ENCODE data around the gene CD53.
"Not testable (repeated sequence)": the region's sequence is repeated elsewhere in the genome, so short reads cannot be mapped to it uniquely, and the experiment has no call there.

Gene CD53

DNA sequence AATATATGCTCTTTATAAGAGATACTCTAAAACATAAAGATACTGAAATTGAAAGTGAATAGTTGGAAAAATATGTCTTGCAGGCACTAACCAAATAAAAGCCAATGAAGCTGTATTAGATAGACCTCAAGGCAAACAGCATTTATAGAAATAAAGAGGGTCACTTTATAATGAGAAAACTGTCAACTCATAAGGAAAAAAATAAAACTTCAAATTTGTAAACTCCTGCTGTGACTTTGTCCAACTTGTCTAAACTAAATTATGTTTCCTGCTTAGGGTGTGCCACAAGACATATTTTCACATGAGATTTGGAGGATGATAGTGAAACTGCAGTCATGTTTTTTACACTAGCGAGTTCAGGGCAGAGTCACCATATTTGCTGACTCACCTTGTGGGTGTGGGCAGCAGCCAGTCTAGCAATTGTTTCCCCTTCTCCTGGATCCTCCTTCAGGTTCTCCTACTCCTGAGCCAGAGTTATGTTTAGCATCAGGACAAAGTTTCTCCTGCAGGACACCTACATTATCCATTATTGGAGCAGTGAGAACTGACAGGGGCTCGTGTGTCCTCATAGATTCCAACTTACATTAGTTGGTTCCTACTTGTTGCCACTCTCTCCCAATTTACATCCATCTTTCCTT lies 43.8 kb downstream of the CD53 start:
- no peak for DNase-seq (ENCODE audit: low read depth)

DNA sequence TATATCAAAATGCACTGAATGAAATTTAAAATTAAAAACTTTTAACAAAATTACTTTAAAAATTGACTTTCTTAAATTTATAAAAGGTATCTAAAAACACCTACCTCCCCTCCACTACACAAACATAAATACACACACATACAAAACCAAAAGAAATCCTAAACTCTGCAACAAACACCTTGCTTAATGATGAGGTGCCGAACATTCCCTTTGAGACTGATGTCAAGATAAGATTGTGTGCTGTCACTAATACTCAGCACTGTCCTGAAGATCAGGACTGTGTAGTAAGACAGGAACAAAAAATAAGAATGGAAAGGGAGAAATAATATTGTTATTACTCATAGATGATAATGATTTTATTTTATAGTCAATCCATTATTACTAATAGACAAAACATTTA lies 45.1 kb downstream of the CD53 start:
- DNase-seq (ENCODE audit: low read depth) = no peak

DNA sequence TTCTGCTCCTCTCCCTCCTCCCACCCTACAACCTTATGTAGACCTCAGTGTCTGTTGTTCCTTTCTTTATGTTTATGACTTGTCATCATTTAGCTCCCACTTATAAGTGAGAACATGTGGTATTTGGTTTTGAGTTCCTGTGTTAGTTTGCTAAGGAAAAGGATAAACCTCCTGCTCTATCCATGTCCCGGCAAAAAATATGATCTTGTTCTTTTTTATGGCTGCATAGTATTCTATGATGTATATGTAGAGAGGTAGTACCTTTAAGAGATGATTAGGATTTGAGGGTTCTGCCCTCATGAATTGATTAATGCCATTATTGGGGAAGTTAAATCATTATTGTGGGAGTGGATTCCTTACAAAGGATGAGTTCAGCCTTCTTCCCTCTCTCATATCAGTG lies 49.0 kb downstream of the CD53 start:
- no peak for DNase-seq (ENCODE audit: low read depth)

DNA sequence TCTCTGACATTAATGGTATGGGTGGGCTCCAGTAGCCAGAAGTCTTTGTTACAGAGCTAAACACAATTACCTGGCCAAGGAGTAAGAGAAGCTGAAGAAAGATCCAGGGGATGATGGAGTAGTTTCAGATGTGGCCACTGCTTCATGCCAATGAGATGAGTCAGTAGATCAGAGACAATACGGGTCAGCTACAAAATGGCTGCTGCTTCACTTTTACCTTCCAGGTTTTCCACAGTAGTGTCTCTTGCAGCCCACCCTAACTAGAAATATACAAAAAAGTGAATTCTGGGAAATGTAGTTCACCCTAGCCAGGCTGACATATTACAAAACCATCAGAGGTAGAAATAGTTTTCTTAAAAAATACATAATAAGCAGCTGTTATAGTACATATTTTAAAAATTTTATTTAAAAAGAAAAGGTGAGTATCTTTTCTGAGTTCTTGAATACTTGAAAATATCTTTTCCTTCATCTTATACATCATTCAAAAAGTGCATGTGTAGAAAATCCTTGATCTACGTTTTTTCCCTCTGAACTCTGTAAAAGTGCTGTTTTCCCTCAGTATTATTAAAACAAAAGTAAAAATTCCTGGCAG lies 54.6 kb downstream of the CD53 start:
- DNase-seq (ENCODE audit: low read depth) = no peak

DNA sequence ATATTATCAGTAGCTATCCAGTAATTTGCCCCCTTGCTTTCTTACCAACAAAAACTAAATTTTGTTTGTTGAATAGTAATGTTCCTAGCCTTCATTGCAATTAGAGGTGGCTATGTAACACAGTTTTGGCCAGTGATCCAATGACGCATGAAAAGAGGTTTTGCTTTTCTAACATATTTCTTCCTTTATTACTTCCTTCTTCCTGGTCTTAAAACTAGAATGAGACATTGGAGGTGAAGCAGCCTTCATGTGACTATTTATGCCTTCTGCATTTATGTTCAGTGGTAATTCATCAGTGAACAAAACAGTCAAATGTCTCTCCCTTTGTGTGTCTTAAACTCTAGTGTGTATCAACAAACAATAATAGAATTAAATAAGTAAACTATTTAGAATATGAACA lies 55.2 kb downstream of the CD53 start:
- DNase-seq (ENCODE audit: low read depth) = no peak

DNA sequence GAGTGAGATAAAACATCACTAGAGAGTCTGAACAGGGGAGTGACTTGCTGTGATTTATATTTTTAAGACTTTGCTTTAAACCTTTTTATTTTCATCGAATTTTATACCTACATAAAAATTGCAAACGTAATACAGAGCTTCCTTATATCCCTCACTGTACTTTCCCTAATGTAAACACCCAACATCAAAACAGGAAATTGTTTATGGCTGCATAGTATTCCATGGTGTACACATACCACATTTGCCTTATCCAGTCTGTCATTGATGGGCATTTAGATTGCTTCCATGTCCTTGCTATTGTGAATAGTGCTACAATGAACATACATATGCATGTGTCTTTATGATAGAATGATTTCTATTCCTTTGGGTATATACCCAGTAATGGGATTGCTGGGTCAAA lies 56.0 kb downstream of the CD53 start:
- no peak for DNase-seq (ENCODE audit: low read depth)

DNA sequence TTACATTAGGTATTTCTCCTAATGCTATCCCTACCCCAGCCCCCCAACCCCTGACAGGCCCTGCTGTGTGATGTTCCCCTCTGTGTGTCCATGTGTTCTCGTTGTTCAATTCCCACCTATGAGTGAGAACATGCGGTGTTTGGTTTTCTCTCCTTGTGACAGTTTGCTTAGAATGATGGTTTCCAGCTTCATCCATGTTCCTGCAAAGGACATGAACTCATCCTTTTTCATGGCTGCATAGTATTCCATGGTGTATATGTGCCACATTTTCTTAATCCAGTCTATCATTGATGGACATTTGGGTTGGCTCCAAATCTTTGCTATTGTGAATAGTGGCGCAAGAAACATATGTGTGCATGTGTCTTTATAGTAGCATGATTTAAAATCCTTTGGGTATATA lies 58.1 kb downstream of the CD53 start:
- not testable (repeated sequence) for DNase-seq (ENCODE audit: low read depth)

DNA sequence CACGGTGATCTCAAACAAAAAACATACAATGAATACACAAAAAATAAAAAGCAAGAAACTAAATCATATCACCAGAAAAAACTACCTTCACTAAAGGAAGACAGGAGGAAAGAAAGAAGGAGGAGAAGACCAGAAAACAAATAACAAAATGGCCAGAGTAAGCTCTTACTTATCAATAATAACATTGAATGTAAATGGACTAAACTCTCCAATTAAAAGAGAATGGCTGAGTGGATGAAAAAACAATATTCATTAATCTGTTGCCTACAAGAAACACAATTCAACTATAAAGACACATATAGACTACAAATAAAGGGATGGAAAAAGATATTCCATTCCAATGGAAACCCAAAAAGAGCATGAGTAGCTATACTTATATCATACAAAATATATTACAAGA lies 63.6 kb downstream of the CD53 start:
- DNase-seq (ENCODE audit: low read depth) = no peak

DNA sequence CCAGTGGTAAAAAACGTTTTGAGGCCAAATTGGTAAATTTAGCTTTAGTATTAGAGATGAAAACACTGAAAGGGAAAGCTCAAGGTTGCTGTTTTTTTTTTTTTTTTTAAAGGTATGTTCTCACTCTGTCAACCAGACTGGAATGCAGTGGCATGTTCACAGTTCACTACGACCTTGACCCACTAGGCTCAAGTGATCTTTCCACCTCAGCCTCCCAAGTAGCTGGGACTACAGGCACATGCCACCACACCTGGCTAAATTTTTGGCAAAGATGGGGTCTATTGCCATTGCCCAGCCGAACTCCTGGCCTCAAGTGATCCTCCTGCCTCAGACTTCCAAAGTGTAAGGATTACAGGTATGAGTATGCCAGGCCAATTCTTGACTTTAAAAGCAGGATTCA lies 71.9 kb downstream of the CD53 start:
- DNase-seq (ENCODE audit: low read depth) = no peak

DNA sequence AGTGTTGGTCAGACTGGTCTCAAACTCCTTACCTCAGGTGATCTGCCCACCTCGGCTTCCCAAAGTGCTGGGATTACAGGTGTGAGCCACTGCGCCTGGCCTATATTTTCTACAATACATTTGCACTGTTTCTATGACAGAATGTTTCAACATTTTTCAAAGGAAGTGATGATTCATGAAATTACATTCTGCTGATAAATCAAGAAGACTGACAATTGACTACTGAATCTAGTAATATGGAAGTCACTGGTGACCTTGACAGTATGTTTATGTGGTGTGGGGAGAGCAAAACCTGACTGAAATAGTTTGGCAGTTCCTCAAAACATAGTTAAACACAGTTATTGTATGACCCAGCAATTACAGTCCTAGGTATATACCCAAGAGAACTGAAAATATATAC lies 72.7 kb downstream of the CD53 start:
- DNase-seq (ENCODE audit: low read depth) = no peak

DNA sequence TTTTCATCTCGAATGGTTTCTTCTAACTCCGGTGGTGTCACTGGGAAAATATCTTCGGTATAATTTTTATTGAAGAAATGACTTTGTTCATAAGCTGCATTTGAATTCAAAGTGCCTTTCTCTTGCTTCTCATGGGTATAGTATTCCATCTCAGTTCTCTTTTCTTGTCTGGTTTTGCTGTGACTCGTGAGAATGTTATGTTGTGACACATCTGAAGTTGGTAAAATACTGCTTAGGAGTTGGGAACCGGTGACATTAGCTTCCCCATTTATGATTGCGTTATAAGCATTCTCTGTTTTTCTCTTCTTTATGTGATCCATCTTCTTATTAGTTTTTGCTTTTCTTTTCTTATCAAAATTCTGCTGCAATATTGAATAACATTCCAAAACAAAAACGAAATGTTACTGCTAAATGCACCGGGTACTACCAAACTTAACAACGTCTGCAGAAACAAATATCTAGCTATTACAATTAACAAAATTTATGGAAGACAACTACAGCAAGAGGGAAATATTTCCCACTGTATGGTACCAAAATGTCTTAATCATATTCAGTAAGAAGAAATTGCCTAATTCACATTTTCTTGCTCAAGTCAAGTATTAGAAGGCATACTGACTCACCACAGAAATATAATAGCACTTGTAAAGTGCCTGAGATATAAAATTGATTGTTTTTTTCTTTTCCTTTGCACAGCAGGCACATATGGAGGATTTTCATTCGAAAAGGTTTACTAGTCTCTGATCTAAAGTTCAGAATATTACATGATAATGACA lies 75.3 kb downstream of the CD53 start:
- no peak for DNase-seq (ENCODE audit: low read depth)

Measured in non-pigmented ciliary epithelial cell (primary cell).